H1 (cell line): Measurements from ENCODE around the gene FIGNL2. TPM values are rescaled to one million over a fixed set of nuclear protein-coding genes. Genes with fewer than 3 reads are reported as not detected.
A peak's percentile ranks its signal among the peaks of the same experiment; 100 is the strongest.

ENCODE experiments used
- CTCF ChIA-PET: fragments of 300-600 bp; sonication (Branson Sonifier 250); formaldehyde crosslinking; loops from one replicate; lab custom pipeline; 2021; ENCODE audit not compliant: partially characterized antibody; lab: Charles Lee
- POLR2A ChIA-PET: fragments of 300-600 bp; sonication (Branson Sonifier 250); formaldehyde crosslinking; loops from one replicate; lab custom pipeline; 2021; ENCODE audit warnings: inconsistent platforms; ENCODE audit not compliant: partially characterized antibody; lab: Charles Lee
- DNase-seq, 2 experiments: peaks; one replicate each; pipeline versions ENCODE4 v3.0.0 to v3.0.0-alpha.2; 2010 to 2022; ENCODE audit warnings: low spot score in 2 of 2, low read depth in 1 of 2, mixed read lengths in 1 of 2
- FAIRE-seq: peaks from 2 replicates; lab custom pipeline; 2011; peaks lifted over from hg19 to GRCh38; lab: Jason Lieb, UNC
- H2AFZ ChIP-seq: 2 replicates; pipeline ENCODE4 v1.8.1; 2012; ENCODE audit warnings: low read length, inconsistent platforms
- H2AK5ac ChIP-seq: 2 replicates; pipeline ENCODE4 v1.6.1; 2013; ENCODE audit warnings: low read depth, low read length
- H2BK120ac ChIP-seq: replicated peaks from 2 replicates; pipeline ENCODE3; 2013; ENCODE audit warnings: low read depth, low read length, inconsistent platforms
- H2BK12ac ChIP-seq: 2 replicates; pipeline ENCODE4 v1.6.1; 2013; ENCODE audit warnings: low read depth, low read length
- H2BK15ac ChIP-seq: 2 replicates; pipeline ENCODE4 v1.6.1; 2013; ENCODE audit warnings: low read length
- H2BK20ac ChIP-seq: 2 replicates; pipeline ENCODE4 v1.6.1; 2013; ENCODE audit warnings: low read length
- H2BK5ac ChIP-seq: 2 replicates; pipeline ENCODE4 v1.6.1; 2013; ENCODE audit warnings: low read depth, low read length
- H3K14ac ChIP-seq: 2 replicates; pipeline ENCODE4 v1.6.1; 2013; ENCODE audit warnings: inconsistent platforms; ENCODE audit not compliant: insufficient read length
- H3K18ac ChIP-seq: 2 replicates; pipeline ENCODE4 v1.6.1; 2013; ENCODE audit warnings: low read length; ENCODE audit errors: extremely low read depth
- H3K23ac ChIP-seq: 2 replicates; pipeline ENCODE4 v1.6.1; 2013; ENCODE audit warnings: inconsistent platforms; ENCODE audit not compliant: insufficient read length
- H3K23me2 ChIP-seq: 2 replicates; pipeline ENCODE4 v1.6.1; 2013; ENCODE audit warnings: low read depth, low read length
- H3K27ac ChIP-seq: 2 replicates; pipeline ENCODE4 v1.6.1; 2011; ENCODE audit warnings: low read depth, low read length, inconsistent platforms
- H3K27me3 ChIP-seq, 4 experiments: replicated peaks in 1 of 4; 1 replicate in 1 of 4; 2 replicates in 3 of 4; pipeline versions ENCODE4 v1.6.1 to v1.8.1; 2011 to 2013; ENCODE audit warnings: low read length in 3 of 4, mild to moderate bottlenecking in 3 of 4, inconsistent platforms in 2 of 4, mixed read lengths in 2 of 4, moderate library complexity in 1 of 4; ENCODE audit not compliant: control insufficient read depth in 3 of 4, insufficient read depth in 3 of 4; ENCODE audit errors: extremely low read depth in 1 of 4
- H3K36me3 ChIP-seq, 4 experiments: 2 replicates each; pipeline versions ENCODE4 v1.6.1 to v1.8.1; 2011 to 2013; ENCODE audit warnings: mild to moderate bottlenecking in 4 of 4, low read length in 3 of 4, moderate library complexity in 2 of 4, control low read depth in 1 of 4, inconsistent platforms in 1 of 4; ENCODE audit not compliant: insufficient read depth in 4 of 4, control insufficient read depth in 2 of 4
- H3K4ac ChIP-seq: replicated peaks from 2 replicates; pipeline ENCODE3; 2013; ENCODE audit warnings: low read length, low read depth, mixed read lengths, inconsistent platforms; ENCODE audit not compliant: insufficient read length
- H3K4me1 ChIP-seq, 4 experiments: replicated peaks in 1 of 4; 1 replicate in 1 of 4; 2 replicates in 3 of 4; pipeline versions ENCODE4 v1.6.1 to v1.8.1; 2011 to 2013; ENCODE audit warnings: low read length in 3 of 4, inconsistent platforms in 2 of 4, mixed read lengths in 1 of 4; ENCODE audit not compliant: insufficient read depth in 4 of 4, control insufficient read depth in 3 of 4
- H3K4me2 ChIP-seq, 2 experiments: 2 replicates each; pipeline versions ENCODE4 v1.6.1 to v1.8.1; 2011 to 2013; ENCODE audit warnings: low read depth in 2 of 2, low read length in 2 of 2, control low read depth in 1 of 2, inconsistent platforms in 1 of 2, mild to moderate bottlenecking in 1 of 2; ENCODE audit not compliant: insufficient read depth in 1 of 2
- H3K4me3 ChIP-seq, 4 experiments: fragments of 200-600, 300-600 bp in 1 of 4; sonication (generic), shearing (Covaris generic), sonication (Bioruptor Twin) in 1 of 4; 2 replicates each; pipeline versions ENCODE4 v1.5.1 to v1.8.1; 2011 to 2016; ENCODE audit warnings: low read length in 4 of 4, low read depth in 3 of 4, control low read depth in 2 of 4, inconsistent platforms in 2 of 4, mild to moderate bottlenecking in 2 of 4, mixed read lengths in 1 of 4, moderate library complexity in 1 of 4; ENCODE audit not compliant: insufficient read depth in 2 of 4; ENCODE audit errors: extremely low read depth in 1 of 4
- H3K56ac ChIP-seq: replicated peaks from 2 replicates; pipeline ENCODE3; 2013; ENCODE audit warnings: low read depth, mild to moderate bottlenecking, mixed read lengths, low read length, inconsistent platforms; ENCODE audit not compliant: insufficient read length
- H3K79me1 ChIP-seq: 2 replicates; pipeline ENCODE4 v1.6.1; 2013; ENCODE audit warnings: low read depth, low read length, control low read depth
- H3K79me2 ChIP-seq, 2 experiments: 2 replicates each; pipeline versions ENCODE4 v1.6.1 to v1.8.1; 2012 to 2013; ENCODE audit warnings: low read length in 2 of 2, mild to moderate bottlenecking in 2 of 2, inconsistent platforms in 1 of 2; ENCODE audit not compliant: insufficient read depth in 2 of 2, control insufficient read depth in 1 of 2
- H3K9ac ChIP-seq, 4 experiments: replicated peaks in 1 of 4; 1 replicate in 1 of 4; 2 replicates in 3 of 4; pipeline versions ENCODE4 v1.6.1 to v1.8.1; 2011 to 2013; ENCODE audit warnings: low read depth in 3 of 4, low read length in 3 of 4, control low read depth in 2 of 4, mild to moderate bottlenecking in 2 of 4, moderate library complexity in 2 of 4, inconsistent platforms in 1 of 4; ENCODE audit errors: extremely low read depth in 1 of 4
- H3K9me3 ChIP-seq, 2 experiments: 2 replicates each; pipeline versions ENCODE4 v1.6.1 to v1.8.1; 2012 to 2013; ENCODE audit warnings: mild to moderate bottlenecking in 2 of 2, moderate library complexity in 2 of 2, control low read depth in 1 of 2, inconsistent platforms in 1 of 2, low read depth in 1 of 2, low read length in 1 of 2, mixed read lengths in 1 of 2; ENCODE audit not compliant: insufficient read depth in 2 of 2
- H4K20me1 ChIP-seq, 2 experiments: replicated peaks in 1 of 2; 2 replicates each; pipeline versions ENCODE3 to v1.8.1; 2011 to 2013; ENCODE audit warnings: inconsistent platforms in 2 of 2, low read length in 2 of 2, mild to moderate bottlenecking in 1 of 2; ENCODE audit not compliant: insufficient read depth in 2 of 2, control insufficient read depth in 1 of 2
- H4K5ac ChIP-seq: 2 replicates; pipeline ENCODE4 v1.6.1; 2013; ENCODE audit warnings: low read length, low read depth, mixed read lengths, inconsistent platforms; ENCODE audit not compliant: insufficient read length
- H4K8ac ChIP-seq: 2 replicates; pipeline ENCODE4 v1.8.0; 2013; ENCODE audit warnings: mild to moderate bottlenecking, moderate library complexity, low read length, inconsistent platforms; ENCODE audit not compliant: insufficient read depth; ENCODE audit errors: extremely low read depth
- H4K91ac ChIP-seq: replicated peaks from 2 replicates; pipeline ENCODE3; 2013; ENCODE audit warnings: low read length, mixed read lengths, inconsistent platforms; ENCODE audit not compliant: insufficient read length
- ATF2 ChIP-seq: IDR thresholded peaks from 2 replicates; pipeline ENCODE4 v1.6.1; 2012; ENCODE audit warnings: low read length, inconsistent platforms
- ATF3 ChIP-seq: IDR thresholded peaks from 2 replicates; pipeline ENCODE4 v1.6.1; 2011; ENCODE audit warnings: low read depth, mild to moderate bottlenecking, low read length; ENCODE audit not compliant: insufficient read depth
- BACH1 ChIP-seq: IDR thresholded peaks from 2 replicates; pipeline ENCODE4 v1.6.1; 2012; ENCODE audit warnings: low read length, improper control_type of control experiment
- CTCF ChIP-seq, 3 experiments: IDR thresholded peaks; 1 replicate in 2 of 3; 2 replicates in 1 of 3; pipeline versions ENCODE4 v1.5.1 to v1.6.1; 2011; ENCODE audit warnings: low read length in 3 of 3, mild to moderate bottlenecking in 3 of 3, inconsistent platforms in 2 of 3, low read depth in 1 of 3, moderate library complexity in 1 of 3; ENCODE audit not compliant: insufficient read depth in 1 of 3; ENCODE audit errors: control extremely low read depth in 1 of 3
- KDM1A ChIP-seq: fragments of 200-600, 300-600 bp; sonication (generic); IDR thresholded peaks from 2 replicates; pipeline ENCODE4 v1.7.1; 2016; ENCODE audit warnings: mild to moderate bottlenecking, low read length, borderline replicate concordance
- SP1 ChIP-seq: IDR thresholded peaks from 2 replicates; pipeline ENCODE4 v1.6.1; 2011; ENCODE audit warnings: low read depth, low read length
- SP4 ChIP-seq: IDR thresholded peaks from 2 replicates; pipeline ENCODE4 v1.6.1; 2012; ENCODE audit warnings: low read length, inconsistent platforms
- TAF1 ChIP-seq: IDR thresholded peaks from 2 replicates; pipeline ENCODE4 v1.6.1; 2011; ENCODE audit warnings: mild to moderate bottlenecking, low read depth, low read length
- WGBS, 2 experiments: shearing (Covaris generic) in 1 of 2; methylation state at CpG; one replicate each; pipeline versions ENCODE4 v1.1.6 to v1.1.7; 2013 to 2015; ENCODE audit warnings: low lambda C conversion rate in 2 of 2, mixed read lengths in 2 of 2, inconsistent platforms in 1 of 2, low coverage in 1 of 2, missing lambda C conversion rate in 1 of 2; ENCODE audit not compliant: insufficient replicate concordance in 2 of 2, insufficient coverage in 1 of 2, insufficient read length in 1 of 2; ENCODE audit errors: extremely low coverage in 1 of 2, missing lambda C conversion rate in 1 of 2; 5-methylcytosine and 5-hydroxymethylcytosine counted together
- polyA plus RNA-seq, 7 experiments: library from polyadenylated mRNA; depleted of rRNA in 3 of 7; stranded (reverse) in 5 of 7; unstranded in 2 of 7; fragments of >200 nt in 5 of 7; fragments of 200-250 nt in 2 of 7; gene quantifications; 1 replicate in 5 of 7; 2 replicates in 1 of 7; 4 replicates in 1 of 7; pipeline versions ENCODE4 v1.2.1 to v1.2.3, GENCODE V29; 2011 to 2013; ENCODE audit warnings: missing spikeins in 2 of 7, mixed read lengths in 2 of 7
- total RNA-seq: library from RNA; stranded (reverse); fragmentation: NEBNext Ultra II Directional; extraction: Animal tissue kit (Norgen Biotek cat#: 25700); gene quantifications from 2 replicates; pipeline ENCODE4 v1.2.1, GENCODE V29; 2021

FIGNL2 gene
- total and polyA plus RNA-seq, 2 of the 8 experiments (the other 6 are each of a cell fraction or from before 2014, with no cell fraction given), result 6.5 to 7.1 TPM

GRCh38 chr12:51834411-51834810, 14.1 kb downstream of the FIGNL2 start:
- H2AFZ ChIP-seq, result no peak overlapping the region
- no peaks in the 10 kb centered on the region for H3K36me3 ChIP-seq
- no peaks in the 10 kb centered on the region; the same call in 1 of the 2 replicates for H3K79me1 ChIP-seq
- FAIRE-seq (no peak), DNase-seq (no peak)
- no peak overlapping the region for H3K56ac ChIP-seq
- no peak overlapping the region for H3K4me2 ChIP-seq
- no peaks in the 10 kb centered on the region; a peak in 1 of 4 replicates for H3K79me2 ChIP-seq
- H3K4me3 ChIP-seq, result no peak overlapping the region
- H3K9ac ChIP-seq, result no peak overlapping the region
- peak overlapping the region; percentile 43; the same call in 1 of the 2 replicates for H2AK5ac ChIP-seq
- no peak overlapping the region for H4K5ac ChIP-seq
- H3K14ac ChIP-seq, result no peak overlapping the region
- no peak overlapping the region for H2BK12ac ChIP-seq
- peaks cover 4% of the 10 kb centered on the region; the same call in 1 of the 2 replicates for H3K23me2 ChIP-seq
- H2BK120ac ChIP-seq, result no peak overlapping the region
- H3K18ac ChIP-seq, result peak overlapping the region; percentile 24; the same call in 1 of the 2 replicates
- POLR2A ChIA-PET, result interaction anchor here (0.9 to 4.8 kb wide), 3 partner anchors 13 to 39 kb away, joined by 3 to 14 read pairs (median 3); a partner anchor contains a TSS
- no peak overlapping the region for H4K8ac ChIP-seq
- H3K27ac ChIP-seq, result no peak overlapping the region
- peaks cover 11 to 51% (median 25%) of the 10 kb centered on the region in 4 experiments for H3K4me1 ChIP-seq
- no peak overlapping the region for H2BK15ac ChIP-seq
- H3K23ac ChIP-seq, result no peak overlapping the region
- no peak overlapping the region for H2BK5ac ChIP-seq
- no peak overlapping the region for H2BK20ac ChIP-seq
- H3K4ac ChIP-seq, result no peak overlapping the region
- WGBS, 2 experiments, result 88% methylated on average over 11 of the region's 11 CpGs; no CpG with 5 or more reads in 1 of the 2 experiments
- H4K91ac ChIP-seq, result no peak overlapping the region
- H3K27me3 ChIP-seq, result peaks cover 0 to 3% (median 0%) of the 10 kb centered on the region in 4 experiments; a peak in 1 of 7 replicates
- H3K9me3 ChIP-seq, result no peaks in the 10 kb centered on the region
- TF ChIP-seq BACH1 (no peak), TAF1 (no peak), SP4 (no peak), ATF2 (no peak), CTCF (IDR thresholded peaks at IDR 0.05; ENCODE audit: control extremely low read depth in 1 of 3, insufficient read depth in 1 of 3, low read depth in 1 of 3, low read length in 3 of 3) (no peak), ATF3 (no peak), SP1 (no peak), KDM1A (no peak)
- no peaks in the 10 kb centered on the region for H4K20me1 ChIP-seq
- CTCF ChIA-PET, result interaction anchor here (1.5 to 9.8 kb wide), 3 partner anchors 11 to 79 kb away, joined by 3 to 109 read pairs (median 47); no protein-coding TSS in a partner anchor
